GM12878 (cell line): ENCODE results near the gene HMGB2. TPM values are rescaled to one million over a fixed set of nuclear protein-coding genes. Genes with fewer than 3 reads are reported as not detected.

ENCODE experiments used
- ATAC-seq: fragments of 200-7000 bp; cut with Tn5 transposase; 3 replicates; pipeline ENCODE4 v1.9.1; 2020; ENCODE audit warnings: mild to moderate bottlenecking, moderate library complexity
- BruUV-seq: library from RNA; stranded (reverse); fragments of 400-500 nt; replicated peaks from 2 replicates; lab custom pipeline; 2021; lab: Mats Ljungman, UMichigan
- CTCF ChIA-PET: fragments of 300-600 bp; sonication (Branson Sonifier 250); formaldehyde crosslinking; extraction: SDS; loops from one replicate; lab custom pipeline; 2021; ENCODE audit warnings: inconsistent platforms; lab: Yijun Ruan, JAX
- POLR2A ChIA-PET: fragments of 350-600 bp; formaldehyde crosslinking; extraction: SDS; loops from one replicate; lab custom pipeline; 2021; ENCODE audit warnings: inconsistent platforms; lab: Charles Lee
- RAD21 ChIA-PET: fragments of 300-600 bp; sonication (Branson Sonifier 250); formaldehyde crosslinking; loops from one replicate; lab custom pipeline; 2023; ENCODE audit warnings: antibody characterized with exemption; ENCODE audit not compliant: unreplicated experiment; lab: Charles Lee
- SMC1A ChIA-PET: fragments of 300-600 bp; sonication (Branson Sonifier 250); formaldehyde crosslinking; loops from one replicate; lab custom pipeline; 2023; ENCODE audit not compliant: unreplicated experiment, uncharacterized antibody; lab: Charles Lee
- DNase-seq: peaks from one replicate; pipeline ENCODE4 v3.0.0-alpha.2; 2011; ENCODE audit warnings: low read depth, low spot score
- FAIRE-seq: peaks from 3 replicates; lab custom pipeline; 2011; peaks lifted over from hg19 to GRCh38; lab: Jason Lieb, UNC
- H2AFZ ChIP-seq: 2 replicates; pipeline ENCODE4 v1.6.0; 2011; ENCODE audit warnings: low read depth, low read length, control low read depth; ENCODE audit not compliant: control insufficient read depth
- H3K27ac ChIP-seq: 2 replicates; pipeline ENCODE4 v1.5.1; 2011; ENCODE audit warnings: control low read depth; ENCODE audit not compliant: control insufficient read depth, insufficient read depth
- H3K27me3 ChIP-seq, 2 experiments: replicated peaks in 1 of 2; 2 replicates each; pipeline versions ENCODE4 v1.6.0 to v1.6.1; 2011; ENCODE audit warnings: low read length in 1 of 2; ENCODE audit not compliant: control insufficient read depth in 2 of 2, insufficient read depth in 2 of 2
- H3K36me3 ChIP-seq, 2 experiments: 2 replicates each; pipeline ENCODE4 v1.5.1; 2011; ENCODE audit warnings: low read length in 1 of 2; ENCODE audit not compliant: control insufficient read depth in 2 of 2, insufficient read depth in 2 of 2
- H3K4me1 ChIP-seq: 2 replicates; pipeline ENCODE4 v1.6.1; 2011; ENCODE audit warnings: mild to moderate bottlenecking, low read length, moderate library complexity, mixed read lengths; ENCODE audit not compliant: control insufficient read depth, insufficient read depth
- H3K4me2 ChIP-seq: 2 replicates; pipeline ENCODE4 v1.6.0; 2011; ENCODE audit warnings: control low read depth; ENCODE audit not compliant: control insufficient read depth, insufficient read depth
- H3K4me3 ChIP-seq: fragments of 200-600 bp; sonication (generic); 2 replicates; pipeline ENCODE4 v1.5.1; 2016
- H3K79me2 ChIP-seq: 2 replicates; pipeline ENCODE4 v1.6.0; 2011; ENCODE audit warnings: low read length; ENCODE audit not compliant: control insufficient read depth, insufficient read depth
- H3K9ac ChIP-seq: 2 replicates; pipeline ENCODE4 v1.8.0; 2011; ENCODE audit warnings: low read length, control low read depth, mixed read lengths; ENCODE audit not compliant: control insufficient read depth, insufficient read depth
- H3K9me3 ChIP-seq: replicated peaks from 3 replicates; pipeline ENCODE4 v1.5.1; 2011; ENCODE audit warnings: mild to moderate bottlenecking, low read length; ENCODE audit not compliant: control insufficient read depth, insufficient read depth
- H4K20me1 ChIP-seq: 2 replicates; pipeline ENCODE4 v1.6.0; 2011; ENCODE audit not compliant: control insufficient read depth, insufficient read depth
- ATF7 ChIP-seq: fragments of 450-650 bp; IDR thresholded peaks from 2 replicates; pipeline ENCODE4 v1.6.1; 2016; ENCODE audit warnings: low read depth, mild to moderate bottlenecking
- CHD4 ChIP-seq: fragments of 200-600 bp; sonication (generic); IDR thresholded peaks from 2 replicates; pipeline ENCODE4 v1.6.1; 2016; ENCODE audit warnings: mild to moderate bottlenecking
- EZH2 ChIP-seq: IDR thresholded peaks from 2 replicates; pipeline ENCODE4 v1.6.1; 2012; ENCODE audit warnings: low read depth, mild to moderate bottlenecking, control low read depth, inconsistent platforms, low read length, borderline replicate concordance; ENCODE audit not compliant: control insufficient read depth
- JUNB ChIP-seq: IDR thresholded peaks from 2 replicates; pipeline ENCODE4 v1.6.1; 2016; ENCODE audit warnings: antibody characterized with exemption, mild to moderate bottlenecking
- NRF1 ChIP-seq: conservative IDR thresholded peaks from 2 replicates; pipeline ENCODE4 v1.6.1; 2011; ENCODE audit warnings: mild to moderate bottlenecking, low read depth, low read length, improper control_type of control experiment
- RAD21 ChIP-seq: IDR thresholded peaks from 2 replicates; pipeline ENCODE4 v1.6.1; 2011; ENCODE audit warnings: mild to moderate bottlenecking, low read depth, low read length, moderate library complexity; ENCODE audit not compliant: insufficient read depth
- SREBF1 ChIP-seq: IDR thresholded peaks from 2 replicates; pipeline ENCODE4 v1.6.1; 2012; ENCODE audit warnings: mild to moderate bottlenecking, low read length
- YBX1 ChIP-seq: fragments of 450-650 bp; IDR thresholded peaks from 2 replicates; pipeline ENCODE4 v1.6.1; 2016; ENCODE audit warnings: antibody characterized with exemption
- ZBTB11 ChIP-seq: fragments of 450-650 bp; formaldehyde crosslinking; IDR thresholded peaks from 2 replicates; pipeline ENCODE4 v1.5.0; 2022; ENCODE audit warnings: mild to moderate bottlenecking, missing genetic modification characterization
- ZNF622 ChIP-seq: fragments of 450-650 bp; IDR thresholded peaks from 2 replicates; pipeline ENCODE4 v1.6.1; 2017; ENCODE audit warnings: mild to moderate bottlenecking, inconsistent platforms
- WGBS: methylation state at CpG from one replicate; pipeline ENCODE4 v1.1.6; 2016; ENCODE audit warnings: low lambda C conversion rate; ENCODE audit not compliant: insufficient replicate concordance, insufficient coverage; ENCODE audit errors: missing lambda C conversion rate; 5-methylcytosine and 5-hydroxymethylcytosine counted together
- in situ Hi-C: fragments of 300-500 bp; cut with MboI; formaldehyde crosslinking; loops from 9 replicates; pipeline ENCODE4 v1.14.3; 2018; ENCODE audit warnings: mixed read lengths
- intact Hi-C: fragments of 100-400 bp; cut with micrococcal nuclease; formaldehyde crosslinking; loops from one replicate; pipeline ENCODE4 v1.14.2; 2022; ENCODE audit not compliant: unreplicated experiment
- polyA plus RNA-seq, 11 experiments: library from polyadenylated mRNA; depleted of rRNA in 4 of 11; unstranded in 6 of 11; stranded (reverse) in 5 of 11; fragments of >200 nt; fragmentation: Nextera tagmentation in 4 of 11; fragmentation: Illumina TruSeq in 1 of 11; extraction: Ambion mirVana in 4 of 11; extraction: Trizol in 1 of 11; gene quantifications; 1 replicate in 1 of 11; 2 replicates in 10 of 11; pipeline versions ENCODE4 v1.2.1 to v1.2.3, GENCODE V29; 2011 to 2016; ENCODE audit warnings: inconsistent platforms in 2 of 11, missing spikeins in 2 of 11, low read depth in 1 of 11
- total RNA-seq, 4 experiments: library from RNA; depleted of rRNA in 3 of 4; stranded (reverse); fragments of >200 nt in 3 of 4; fragmentation: Illumina TruSeq in 1 of 4; extraction: Trizol in 1 of 4; gene quantifications; 2 replicates each; pipeline versions ENCODE4 v1.2.1 to v1.2.3, GENCODE V29; 2013 to 2021

HMGB2 gene
- total and polyA plus RNA-seq, 10 of the 15 experiments (the other 5 are each of a cell fraction or from before 2014, with no cell fraction given) = 260 to 961 (median 668) TPM

GRCh38 chr4:173288698-173289352, 45.3 kb downstream of the HMGB2 start:
- Histone ChIP-seq H3K36me3 (no peaks in the 10 kb centered on the region; a peak in 1 of 4 replicates), H3K9ac (no peak overlapping the region), H4K20me1 (no peaks in the 10 kb centered on the region), H3K4me2 (peak overlapping the region; percentile 64), H3K27me3 (no peaks in the 10 kb centered on the region), H2AFZ (peak overlapping the region; percentile 24; the same call in 1 of the 2 replicates), H3K4me1 (peaks cover 5% of the 10 kb centered on the region; the same call in 1 of the 2 replicates), H3K9me3 (peaks cover 9% of the 10 kb centered on the region; the same call in 2 of the 3 replicates), H3K79me2 (no peaks in the 10 kb centered on the region; the same call in none of the 2 replicates), H3K27ac (peak overlapping the region; percentile 7), H3K4me3 (peak overlapping the region; percentile 28; the same call in 1 of the 2 replicates)
- no TSS peak for BruUV-seq
- ChIA-PET CTCF (interaction anchor here (0.7 to 9.3 kb wide), 14 partner anchors 8 to 275 kb away, joined by 3 to 146 read pairs (median 4); no protein-coding TSS in a partner anchor), RAD21 (interaction anchor here (0.6 to 1.8 kb wide), 4 partner anchors 13 to 264 kb away, joined by 3 to 5 read pairs (median 4); no protein-coding TSS in a partner anchor), POLR2A (no interaction called here), SMC1A (interaction anchor here (0.7 to 2.1 kb wide), 7 partner anchors 12 to 249 kb away, joined by 3 to 9 read pairs (median 7); no protein-coding TSS in a partner anchor)
- in situ Hi-C loops = no loop called here
- FAIRE-seq (peak; percentile 31), DNase-seq (no peak), ATAC-seq (peak; percentile 42)
- TF ChIP-seq ZBTB11 (CRISPR knock-in tag) (no peak), SREBF1 (no peak), EZH2 (no peak), NRF1 (no peak), ZNF622 (no peak), JUNB (no peak), ATF7 (no peak), CHD4 (no peak), YBX1 (no peak), RAD21 (no peak)
- WGBS = 84% methylated on average over 3 of the region's 3 CpGs
- intact Hi-C loops = loop anchor here (1.0 kb wide), 1 partner anchor 128 kb away; no protein-coding TSS in a partner anchor
